HG02759 (cell line): ENCODE measurements around the gene CLHC1.
A peak's percentile ranks its signal among the peaks of the same experiment; 100 is the strongest.
"Not testable (repeated sequence)": the region's sequence is repeated elsewhere in the genome, so short reads cannot be mapped to it uniquely, and the experiment has no call there.

Source experiments
- ATAC-seq: cut with Tn5 transposase; IDR thresholded peaks from one replicate; pipeline ENCODE4 v1.9.1; 2021; ENCODE audit warnings: mild to moderate bottlenecking, moderate library complexity; ENCODE audit not compliant: unreplicated experiment

CLHC1 gene

DNA sequence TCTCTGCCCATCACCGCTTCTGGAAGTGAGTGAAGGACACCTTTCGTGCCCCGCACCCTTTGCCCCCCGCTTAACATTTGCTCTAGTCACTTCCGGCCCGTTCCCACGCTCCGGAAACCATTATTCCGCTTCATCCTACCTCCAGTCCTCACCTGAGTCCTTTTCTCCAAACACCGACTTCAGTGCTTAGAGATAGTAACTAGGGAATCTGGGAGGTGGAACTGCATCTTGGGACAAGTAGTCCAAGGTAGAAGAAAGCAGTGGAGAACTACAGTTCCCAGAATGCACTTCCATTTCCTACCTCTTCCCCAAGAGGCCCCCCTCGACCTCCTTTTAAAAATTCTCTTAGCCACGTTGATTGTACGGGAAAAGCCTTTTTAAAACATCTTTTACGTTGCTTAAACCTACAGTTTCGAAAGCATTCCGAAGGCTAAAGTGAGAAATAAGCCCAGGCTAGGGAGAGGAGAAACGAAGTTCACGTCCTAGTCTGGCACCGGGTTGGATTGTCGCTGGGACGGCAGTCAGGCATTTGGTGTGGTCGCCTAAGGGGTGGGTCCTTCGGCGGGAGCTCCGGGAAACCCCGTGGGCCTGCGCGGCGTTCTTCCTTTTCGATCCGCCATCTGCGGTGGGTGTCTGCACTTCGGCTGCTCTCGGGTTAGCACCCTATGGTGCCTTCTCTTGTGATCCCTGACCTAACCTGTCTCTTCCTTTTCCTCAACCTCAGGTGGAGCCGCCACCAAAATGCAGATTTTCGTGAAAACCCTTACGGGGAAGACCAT, at the start of gene CLHC1, which contains the start of gene RPS27A:
Gene CLHC1, minus strand, starts transcription at position 210 of the 779 bp plus-strand sequence. CDS start 9,882 bp downstream, outside the sequence.
Gene RPS27A, plus strand, starts transcription at position 605 of the 779 bp plus-strand sequence. Its CDS starts 137 bp downstream, at position 742.
- ATAC-seq = peak; percentile 87

GRCh38 chr2:55280851-55281546, 48.9 kb upstream of the CLHC1 start:
- not testable (repeated sequence) for ATAC-seq

DNA sequence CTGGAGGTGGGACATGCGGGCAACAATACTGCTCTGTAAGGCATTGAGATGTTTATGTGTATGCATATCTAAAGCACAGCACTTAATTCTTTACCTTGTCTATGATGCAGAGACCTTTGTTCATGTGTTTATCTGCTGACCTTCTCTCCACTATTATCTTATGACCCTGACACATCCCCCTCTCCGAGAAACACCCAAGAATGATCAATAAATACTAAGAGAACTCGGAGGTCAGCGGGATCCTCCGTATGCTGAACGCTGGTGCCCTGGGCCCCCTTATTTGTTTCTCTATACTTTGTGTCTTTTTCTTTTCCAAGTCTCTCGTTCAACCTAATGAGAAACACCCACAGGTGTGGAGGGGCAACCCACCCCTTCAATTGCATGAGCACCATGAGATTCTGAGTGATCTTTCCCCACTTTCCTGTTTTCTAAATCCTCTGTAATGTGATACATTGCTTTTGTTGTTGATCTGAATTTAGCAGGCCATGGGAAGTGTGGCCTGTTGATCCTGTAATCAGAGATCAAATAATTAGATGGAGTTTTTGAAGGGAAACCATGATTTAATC, 47.8 kb upstream of the CLHC1 start:
- ATAC-seq = not testable (repeated sequence)

- not testable (repeated sequence) for ATAC-seq
These were observed 47.2 kb upstream of the CLHC1 start for GRCh38 chr2:55279214-55279835.

- no peak for ATAC-seq
These were observed 45.2 kb upstream of the CLHC1 start for GRCh38 chr2:55277310-55277709.

GRCh38 chr2:55274346-55274745, 42.3 kb upstream of the CLHC1 start:
- not testable (repeated sequence) for ATAC-seq

DNA sequence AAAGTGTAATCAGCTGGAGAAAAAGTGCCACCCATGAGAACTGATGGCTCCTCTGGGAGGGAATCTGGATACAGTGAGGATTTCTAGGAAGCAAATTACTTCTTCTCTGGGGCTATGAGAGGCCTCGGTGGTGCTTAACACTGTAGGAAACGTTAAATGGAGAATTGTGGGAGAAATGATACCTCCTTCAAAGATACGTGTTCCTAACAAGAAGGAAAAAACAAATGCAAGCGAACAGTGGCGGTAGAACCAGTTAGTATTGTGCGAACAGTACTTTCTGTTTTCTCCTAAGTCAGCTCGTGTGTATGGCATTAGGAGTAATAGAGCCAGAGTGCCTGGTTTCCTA, 37.5 kb upstream of the CLHC1 start:
- ATAC-seq = no peak

GRCh38 chr2:55268907-55269644, 37.0 kb upstream of the CLHC1 start, which contains the start of gene MTIF2:
TSS of gene MTIF2 (minus strand) at chr2:55269231. CDS start at chr2:55263858, 5,373 bp downstream.
- ATAC-seq = peak; percentile 97

DNA sequence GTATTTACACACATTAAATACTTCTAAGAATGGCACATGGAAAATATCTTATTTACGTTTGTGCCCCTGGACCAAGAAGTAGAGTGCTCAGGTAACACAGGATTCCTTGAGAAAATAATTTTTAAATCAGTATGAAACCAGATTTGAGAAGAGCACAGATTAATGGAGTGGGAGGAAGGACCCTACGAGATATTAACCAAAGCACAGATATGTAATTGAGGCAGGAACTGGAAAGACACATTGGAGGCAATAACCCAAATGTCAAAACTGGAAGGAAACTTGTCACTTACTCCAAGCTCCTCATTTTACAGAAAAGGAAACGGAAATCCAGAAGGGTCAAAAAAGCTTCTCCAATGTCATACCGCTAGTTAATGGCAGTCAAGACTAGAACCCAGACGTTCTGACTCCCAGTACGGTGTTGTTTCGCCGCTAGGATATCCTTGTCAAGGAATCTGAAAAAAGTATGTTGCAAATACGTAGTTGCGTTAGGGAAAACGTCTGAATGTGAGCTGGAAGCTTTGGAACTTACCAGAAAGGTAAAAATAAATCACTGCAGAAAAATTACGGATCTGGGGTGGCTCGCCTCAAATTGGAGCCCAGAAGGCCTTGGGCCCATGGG, 36.3 kb upstream of the CLHC1 start:
- no peak for ATAC-seq

GRCh38 chr2:55259586-55259985, 27.5 kb upstream of the CLHC1 start:
- ATAC-seq = not testable (repeated sequence)

- ATAC-seq = no peak
These were observed 20.7 kb upstream of the CLHC1 start for GRCh38 chr2:55252832-55253231.

GRCh38 chr2:55247025-55247424, 14.9 kb upstream of the CLHC1 start:
- ATAC-seq = no peak

DNA sequence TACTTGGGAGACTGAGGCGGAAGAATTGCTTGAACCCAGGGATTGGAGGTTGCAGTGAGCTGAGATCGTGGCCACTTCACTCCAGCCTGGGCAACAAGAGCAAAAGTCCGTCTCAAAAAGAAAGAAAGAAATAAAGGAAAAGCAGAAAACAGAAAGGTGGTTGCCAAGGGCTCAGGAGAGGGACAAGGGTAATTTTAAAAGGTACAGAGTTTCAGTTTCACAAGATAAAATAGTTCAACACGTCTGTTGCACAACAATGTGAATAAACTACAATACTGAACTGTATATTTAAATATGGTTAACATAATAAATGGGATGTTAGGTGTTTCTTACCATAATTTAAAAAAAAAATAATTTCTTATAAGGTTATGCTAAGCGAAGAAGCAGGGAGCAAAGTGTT, 13.3 kb upstream of the CLHC1 start:
- ATAC-seq = no peak

DNA sequence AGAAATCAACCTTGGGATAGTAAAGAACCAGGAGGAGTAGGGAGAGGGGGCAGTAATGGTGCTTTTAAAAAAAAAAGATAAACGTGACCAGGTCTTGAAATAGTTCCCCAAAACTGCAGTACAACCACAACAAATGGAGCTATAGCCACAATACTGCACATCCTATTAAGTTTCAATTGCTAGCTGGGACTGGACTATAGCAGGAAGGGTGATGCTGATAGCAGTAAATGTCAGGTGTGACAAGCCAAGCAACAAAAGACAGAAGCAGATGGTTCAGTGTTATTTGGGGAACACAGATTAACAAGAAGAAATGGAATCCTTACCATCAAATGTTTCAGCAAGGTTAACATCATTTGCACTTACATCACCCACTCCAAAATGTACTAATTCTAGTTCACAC, 10.5 kb upstream of the CLHC1 start:
- no peak for ATAC-seq

DNA sequence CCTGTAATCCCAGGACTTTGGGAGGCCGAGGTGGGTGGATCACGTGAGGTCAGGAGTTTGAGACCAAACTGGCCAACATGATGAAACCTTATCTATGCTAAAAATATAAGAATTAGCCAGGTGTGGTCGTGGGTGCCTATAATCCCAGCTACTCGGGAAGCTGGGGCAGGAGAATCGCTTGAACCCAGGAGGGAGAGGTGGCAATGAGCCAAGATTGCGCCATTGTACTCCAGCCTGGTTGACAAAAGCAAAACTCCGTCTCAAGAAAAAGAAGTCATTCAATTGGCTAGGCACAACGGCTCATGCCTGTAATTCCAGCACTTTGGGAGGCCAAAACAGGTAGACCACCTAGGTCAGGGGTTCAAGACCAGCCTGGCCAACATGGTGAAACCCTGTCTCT, 9.5 kb upstream of the CLHC1 start:
- ATAC-seq = not testable (repeated sequence)

GRCh38 chr2:55239656-55240222, 7.6 kb upstream of the CLHC1 start:
- no peak for ATAC-seq

GRCh38 chr2:55236992-55237543, 5.0 kb upstream of the CLHC1 start:
- no peak for ATAC-seq

DNA sequence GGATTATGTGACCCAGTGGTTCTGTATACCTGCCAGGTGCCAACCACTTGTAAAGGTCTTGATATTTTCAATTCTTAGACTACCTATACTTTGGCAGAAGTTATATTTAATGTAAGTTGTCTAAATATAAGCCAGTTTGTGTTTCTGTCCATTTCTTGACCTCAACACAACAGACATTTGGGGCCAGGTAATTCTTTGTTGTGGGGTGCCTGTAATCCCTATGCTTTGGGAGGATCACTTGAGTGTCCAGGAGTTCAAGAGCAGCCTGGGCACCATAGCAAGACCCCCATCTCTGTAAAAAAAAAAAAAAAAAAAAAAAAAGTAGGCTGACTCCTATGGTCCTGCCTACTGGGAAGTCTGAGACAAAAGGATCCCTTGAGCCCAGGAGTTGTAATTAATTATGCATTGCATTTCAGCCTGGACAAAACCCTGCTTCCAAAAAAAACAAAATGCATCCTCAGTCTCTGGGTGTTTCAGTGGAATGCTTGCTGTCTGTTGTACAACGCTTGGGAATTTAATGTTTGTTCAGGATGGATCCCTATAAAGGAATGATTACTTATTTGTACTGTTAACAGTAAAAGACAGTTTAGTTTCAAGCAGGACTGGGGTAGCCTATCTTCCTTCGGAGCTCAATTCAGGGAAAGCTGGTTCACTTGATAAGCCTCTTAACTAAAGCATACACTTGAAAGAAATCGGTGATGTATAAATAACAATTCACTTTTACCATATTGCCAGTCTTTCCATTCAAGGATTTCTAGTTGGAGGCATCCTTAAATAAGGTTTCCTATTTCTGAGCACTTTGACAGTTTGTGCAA, 3.8 kb upstream of the CLHC1 start:
- ATAC-seq = no peak

- ATAC-seq = no peak
These were observed 1.5 kb upstream of the CLHC1 start for GRCh38 chr2:55233658-55233940.
